Embryonic facial prominence (tissue), 1 donor: Measurements from ENCODE around the gene SETD6.

Source experiments
- DNase-seq: peaks from one replicate; pipeline ENCODE4 v3.0.0-alpha.2; 2016; ENCODE audit errors: extremely low spot score

SETD6 gene

GRCh38 chr16:58507963-58508670 is 7.2 kb upstream of the SETD6 start:
- no peak for DNase-seq

GRCh38 chr16:58508671-58509251 is 6.6 kb upstream of the SETD6 start:
- no peak for DNase-seq

- no peak for DNase-seq
Measured at GRCh38 chr16:58509256-58510096, 5.8 kb upstream of the SETD6 start.

GRCh38 chr16:58510097-58510775 is 5.1 kb upstream of the SETD6 start:
- DNase-seq: no peak

- no peak for DNase-seq
Measured at GRCh38 chr16:58510776-58511628, 4.3 kb upstream of the SETD6 start.

- no peak for DNase-seq
Measured at GRCh38 chr16:58511933-58512815, 3.1 kb upstream of the SETD6 start.

GRCh38 chr16:58513874-58514273 is 1.4 kb upstream of the SETD6 start:
- no peak for DNase-seq

- no peak for DNase-seq
Measured at GRCh38 chr16:58515871-58516767, 802 bp downstream of the SETD6 start.

- no peak for DNase-seq
Measured at GRCh38 chr16:58516768-58517107, 1.4 kb downstream of the SETD6 start.

GRCh38 chr16:58518083-58518979 is 3.0 kb downstream of the SETD6 start:
- no peak for DNase-seq

- no peak for DNase-seq
Measured at GRCh38 chr16:58518980-58519368, 3.7 kb downstream of the SETD6 start.

- DNase-seq: no peak
Measured at GRCh38 chr16:58519707-58520106, 4.4 kb downstream of the SETD6 start.

GRCh38 chr16:58530179-58530578 is 14.9 kb downstream of the SETD6 start:
- no peak for DNase-seq

GRCh38 chr16:58532414-58532813 is 17.1 kb downstream of the SETD6 start:
- DNase-seq: no peak

GRCh38 chr16:58533751-58534470 is 18.6 kb downstream of the SETD6 start:
- no peak for DNase-seq

GRCh38 chr16:58535100-58535499 is 19.8 kb downstream of the SETD6 start:
- DNase-seq: no peak

- DNase-seq: no peak
Measured at GRCh38 chr16:58536278-58536677, 21.0 kb downstream of the SETD6 start.
